ENCODE data around the gene ZNF425.
"Not testable (repeated sequence)": the region's sequence is repeated elsewhere in the genome, so short reads cannot be mapped to it uniquely, and the experiment has no call there.

The ZNF425 gene

GRCh38 chr7:149071641-149072437 lies 54.3 kb downstream of the ZNF425 start:
- DNase-seq: no peak

GRCh38 chr7:149071182-149071635 lies 54.9 kb downstream of the ZNF425 start:
- no peak for DNase-seq

GRCh38 chr7:149070372-149071125 lies 55.6 kb downstream of the ZNF425 start:
- DNase-seq: no peak

- no peak for DNase-seq
Observed at GRCh38 chr7:149067869-149068268, 58.3 kb downstream of the ZNF425 start.

- no peak for DNase-seq
Observed at GRCh38 chr7:149063476-149063875, 62.6 kb downstream of the ZNF425 start.

GRCh38 chr7:149062217-149062899 lies 63.8 kb downstream of the ZNF425 start:
- not testable (repeated sequence) for DNase-seq

- DNase-seq: no peak
Observed at GRCh38 chr7:149060156-149060555, 66.0 kb downstream of the ZNF425 start.

- no peak for DNase-seq
Observed at GRCh38 chr7:149053885-149054284, 72.2 kb downstream of the ZNF425 start.

GRCh38 chr7:149053384-149053783 lies 72.7 kb downstream of the ZNF425 start:
- DNase-seq: no peak
